OCI-LY1 (cell line): ENCODE data around the gene CELF2.

Experiments
- H2AFZ ChIP-seq: fragments of 200-600 bp; sonication (generic), shearing (Covaris generic); 2 replicates; pipeline ENCODE4 v1.6.0; 2014; ENCODE audit warnings: antibody characterized with exemption, mild to moderate bottlenecking, low read length
- H3F3A ChIP-seq: fragments of 200-600 bp; sonication (generic), shearing (Covaris generic); 2 replicates; pipeline ENCODE4 v1.6.0; 2014; ENCODE audit warnings: mild to moderate bottlenecking, antibody characterized with exemption, low read length, moderate library complexity; ENCODE audit not compliant: insufficient read depth
- H3K27ac ChIP-seq: fragments of 200-600 bp; sonication (generic); 2 replicates; pipeline ENCODE4 v1.5.1; 2014; ENCODE audit warnings: low read length, mixed run types, mild to moderate bottlenecking, low read depth; ENCODE audit not compliant: poor library complexity, severe bottlenecking
- H3K27me3 ChIP-seq: fragments of 200-600 bp; sonication (generic); 2 replicates; pipeline ENCODE4 v1.6.0; 2014; ENCODE audit warnings: antibody characterized with exemption, mild to moderate bottlenecking, low read length, moderate library complexity; ENCODE audit not compliant: insufficient read depth
- H3K36me3 ChIP-seq: fragments of 200-600 bp; sonication (generic); 2 replicates; pipeline ENCODE4 v1.6.1; 2014; ENCODE audit warnings: mild to moderate bottlenecking, antibody characterized with exemption, low read length, moderate library complexity, mixed read lengths; ENCODE audit not compliant: insufficient read depth
- H3K4me1 ChIP-seq: fragments of 200-600 bp; sonication (generic); 2 replicates; pipeline ENCODE4 v1.5.1; 2014; ENCODE audit warnings: mild to moderate bottlenecking, low read length, moderate library complexity; ENCODE audit not compliant: insufficient read depth, severe bottlenecking
- H3K4me2 ChIP-seq: fragments of 200-600 bp; sonication (generic), shearing (Covaris generic); 2 replicates; pipeline ENCODE4 v1.6.1; 2014; ENCODE audit warnings: low read length
- H3K4me3 ChIP-seq: fragments of 200-600 bp; sonication (generic); 2 replicates; pipeline ENCODE4 v1.5.1; 2014; ENCODE audit warnings: low read length, low read depth, mild to moderate bottlenecking, mixed read lengths; ENCODE audit not compliant: poor library complexity, severe bottlenecking
- H3K79me2 ChIP-seq: fragments of 200-600 bp; shearing (Covaris generic); 2 replicates; pipeline ENCODE4 v1.6.1; 2016; ENCODE audit warnings: mixed run types, low read length, mixed read lengths; ENCODE audit not compliant: insufficient read depth
- H3K9ac ChIP-seq: fragments of 200-600 bp; sonication (generic), shearing (Covaris generic); 2 replicates; pipeline ENCODE4 v1.6.1; 2014; ENCODE audit warnings: mild to moderate bottlenecking, low read length, mixed read lengths
- H3K9me2 ChIP-seq: fragments of 200-600 bp; sonication (generic), shearing (Covaris generic); 2 replicates; pipeline ENCODE4 v1.6.1; 2014; ENCODE audit warnings: low read depth, mild to moderate bottlenecking, low read length, mixed read lengths
- H3K9me3 ChIP-seq: fragments of 200-600 bp; shearing (Covaris generic); 2 replicates; pipeline ENCODE4 v1.6.1; 2014; ENCODE audit warnings: low read length, mixed read lengths
- H4K20me1 ChIP-seq: fragments of 200-600 bp; sonication (generic), shearing (Covaris generic); 2 replicates; pipeline ENCODE4 v1.6.0; 2016; ENCODE audit warnings: mild to moderate bottlenecking, low read length; ENCODE audit not compliant: insufficient read depth
- CTCF ChIP-seq: fragments of 200-600 bp; sonication (generic), shearing (Covaris generic); IDR thresholded peaks from 2 replicates; pipeline ENCODE4 v1.5.1; 2017; ENCODE audit warnings: mild to moderate bottlenecking, antibody characterized with exemption, low read length, moderate library complexity, mixed read lengths
- EZH2 ChIP-seq: fragments of 200-600 bp; sonication (generic), shearing (Covaris generic); IDR thresholded peaks from 2 replicates; pipeline ENCODE4 v1.8.0; 2017; ENCODE audit warnings: borderline replicate concordance, mixed run types, mild to moderate bottlenecking, antibody characterized with exemption, low read length, moderate library complexity, mixed read lengths

Gene CELF2

DNA sequence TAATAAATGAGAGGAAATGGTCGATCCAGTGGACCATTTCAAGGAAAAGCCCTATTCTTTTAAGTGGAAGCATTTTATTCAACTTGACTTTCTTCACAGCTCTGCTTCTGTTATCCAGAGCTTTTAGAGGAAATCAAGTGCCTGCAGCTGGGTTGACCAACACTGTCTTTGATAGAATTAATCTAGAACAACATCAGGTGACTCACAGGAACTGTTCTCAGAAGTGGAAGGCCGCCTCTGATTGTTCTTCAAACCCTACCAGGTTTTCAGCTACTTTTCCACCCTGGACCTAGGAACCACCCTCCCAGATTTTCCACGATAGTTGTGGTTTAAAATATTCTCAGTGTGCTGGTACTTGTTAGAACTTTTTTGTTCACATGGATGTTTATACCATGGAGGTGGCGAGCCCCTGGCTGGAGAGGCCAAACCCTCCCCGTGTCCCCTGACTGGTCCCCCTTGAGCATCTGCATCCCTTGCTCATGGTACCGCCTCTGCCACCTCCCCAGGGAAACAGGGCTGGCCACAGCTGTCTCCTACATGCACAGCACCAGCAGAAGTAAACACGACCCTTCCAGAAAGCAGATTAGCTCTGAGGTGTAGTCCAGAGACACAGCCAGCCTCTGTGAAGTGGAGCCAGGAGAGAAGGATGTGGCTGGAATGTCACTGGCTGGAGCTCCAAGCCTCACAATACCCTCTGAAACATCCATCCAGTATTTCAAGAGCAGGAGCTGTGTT, 300.4 kb downstream of the CELF2 start:
- no peak overlapping the region for H3K9ac ChIP-seq
- no peaks in the 10 kb centered on the region for H3K79me2 ChIP-seq
- H3K4me3 ChIP-seq = no peak overlapping the region
- H3K9me2 ChIP-seq = no peaks in the 10 kb centered on the region
- H4K20me1 ChIP-seq = no peaks in the 10 kb centered on the region
- no peak for TF ChIP-seq EZH2
- no peak for TF ChIP-seq CTCF
- H3K27me3 ChIP-seq = no peaks in the 10 kb centered on the region
- H3K4me1 ChIP-seq = no peaks in the 10 kb centered on the region
- H3K27ac ChIP-seq = no peak overlapping the region
- no peak overlapping the region for H2AFZ ChIP-seq
- H3F3A ChIP-seq = no peaks in the 10 kb centered on the region
- no peak overlapping the region for H3K4me2 ChIP-seq
- no peaks in the 10 kb centered on the region for H3K9me3 ChIP-seq
- no peaks in the 10 kb centered on the region for H3K36me3 ChIP-seq

- Histone ChIP-seq H3K9me2 (no peaks in the 10 kb centered on the region), H3K9ac (no peak overlapping the region), H3F3A (no peaks in the 10 kb centered on the region), H3K9me3 (no peaks in the 10 kb centered on the region), H3K4me1 (no peaks in the 10 kb centered on the region), H3K36me3 (no peaks in the 10 kb centered on the region), H3K4me2 (no peak overlapping the region), H3K27me3 (no peaks in the 10 kb centered on the region), H3K79me2 (no peaks in the 10 kb centered on the region), H3K27ac (no peak overlapping the region), H3K4me3 (no peak overlapping the region), H2AFZ (no peak overlapping the region), H4K20me1 (no peaks in the 10 kb centered on the region)
- TF ChIP-seq EZH2 (no peak), CTCF (no peak)
These were observed 301.3 kb downstream of the CELF2 start for GRCh38 chr10:11318826-11319598.

DNA sequence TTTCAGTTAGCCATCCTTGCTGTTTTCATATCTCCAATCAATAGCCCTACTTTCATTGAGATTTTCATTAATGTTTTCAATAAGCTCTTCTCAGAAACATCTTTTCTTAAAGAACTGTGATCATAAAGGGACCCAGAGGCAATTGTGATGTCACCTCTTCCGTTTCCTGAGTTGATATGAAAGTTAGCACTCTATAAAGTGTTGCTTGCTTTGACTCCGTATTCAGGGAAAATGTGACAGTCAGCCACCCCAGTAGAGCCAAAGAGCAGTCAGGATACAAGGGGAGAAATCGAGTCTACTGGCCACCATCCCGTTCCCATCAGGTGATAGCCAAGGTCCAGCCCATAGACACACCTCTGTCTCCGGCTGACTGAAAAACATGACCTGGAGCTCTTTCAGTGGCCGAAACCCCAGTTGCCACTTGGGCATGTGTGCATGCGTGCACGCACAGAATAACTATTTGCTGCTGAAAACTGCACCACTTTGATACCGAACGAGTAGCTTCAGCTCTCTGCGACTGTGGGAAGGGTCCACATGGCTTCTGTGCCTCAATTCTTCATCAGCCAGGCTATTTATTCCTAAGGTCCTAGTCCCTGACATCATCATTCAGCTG, 302.4 kb downstream of the CELF2 start:
- Histone ChIP-seq H2AFZ (no peak overlapping the region), H3K4me3 (no peak overlapping the region), H3K36me3 (no peaks in the 10 kb centered on the region), H3K9me2 (no peaks in the 10 kb centered on the region), H3K9me3 (no peaks in the 10 kb centered on the region), H3K27ac (no peak overlapping the region), H4K20me1 (no peaks in the 10 kb centered on the region), H3K4me1 (no peaks in the 10 kb centered on the region), H3K27me3 (no peaks in the 10 kb centered on the region), H3K79me2 (no peaks in the 10 kb centered on the region), H3F3A (no peaks in the 10 kb centered on the region), H3K9ac (no peak overlapping the region), H3K4me2 (no peak overlapping the region)
- TF ChIP-seq EZH2 = no peak
- no peak for TF ChIP-seq CTCF
